Hindlimb muscle (tissue), 1 donor: Measurements from ENCODE around the gene TMC2. TPM values are rescaled to one million over a fixed set of nuclear protein-coding genes. Genes with fewer than 3 reads are reported as not detected.
A peak's percentile ranks its signal among the peaks of the same experiment; 100 is the strongest.

Source experiments
- DNase-seq: peaks from one replicate; pipeline ENCODE4 v3.0.0-alpha.2; 2013
- polyA plus RNA-seq: library from polyadenylated mRNA; unstranded; fragments of 120-200 nt; gene quantifications from one replicate; pipeline ENCODE4 v1.2.1, GENCODE V29; 2013; ENCODE audit not compliant: insufficient read length

TMC2 gene
- polyA plus RNA-seq, 1 donor: 0.13 TPM

GRCh38 chr20:2578475-2579192 is 42.3 kb downstream of the TMC2 start:
- DNase-seq: no peak

- no peak for DNase-seq
Measured at GRCh38 chr20:2585811-2586210, 49.4 kb downstream of the TMC2 start.

GRCh38 chr20:2593756-2594155 is 57.4 kb downstream of the TMC2 start:
- DNase-seq: no peak

GRCh38 chr20:2595076-2595475 is 58.7 kb downstream of the TMC2 start:
- no peak for DNase-seq

- DNase-seq: no peak
Measured at GRCh38 chr20:2596673-2597279, 60.4 kb downstream of the TMC2 start.

GRCh38 chr20:2599288-2600006 is 63.1 kb downstream of the TMC2 start:
- DNase-seq: peak; percentile 8

GRCh38 chr20:2602046-2602735 is 65.8 kb downstream of the TMC2 start:
- no peak for DNase-seq

GRCh38 chr20:2602746-2603145 is 66.4 kb downstream of the TMC2 start:
- DNase-seq: no peak

- DNase-seq: no peak
Measured at GRCh38 chr20:2603816-2604505, 67.6 kb downstream of the TMC2 start.

- DNase-seq: no peak
Measured at GRCh38 chr20:2604506-2604835, 68.1 kb downstream of the TMC2 start.

GRCh38 chr20:2606507-2607006 is 70.2 kb downstream of the TMC2 start:
- DNase-seq: no peak

- no peak for DNase-seq
Measured at GRCh38 chr20:2610326-2610725, 74.0 kb downstream of the TMC2 start.

GRCh38 chr20:2610941-2611720 is 74.8 kb downstream of the TMC2 start:
- no peak for DNase-seq

GRCh38 chr20:2612073-2612472 is 75.7 kb downstream of the TMC2 start:
- DNase-seq: no peak

GRCh38 chr20:2616634-2617033 is 80.3 kb downstream of the TMC2 start:
- no peak for DNase-seq

GRCh38 chr20:2617099-2617714 is 80.8 kb downstream of the TMC2 start:
- DNase-seq: no peak

GRCh38 chr20:2618815-2619214 is 82.4 kb downstream of the TMC2 start:
- no peak for DNase-seq

- no peak for DNase-seq
Measured at GRCh38 chr20:2619337-2619736, 83.0 kb downstream of the TMC2 start.

GRCh38 chr20:2619961-2620595 is 83.7 kb downstream of the TMC2 start:
- no peak for DNase-seq

- no peak for DNase-seq
Measured at GRCh38 chr20:2624190-2624589, 87.8 kb downstream of the TMC2 start.

GRCh38 chr20:2625062-2625461 is 88.7 kb downstream of the TMC2 start:
- no peak for DNase-seq
